Smooth muscle cell (in vitro differentiated cells): ENCODE results near the gene MYO1D. TPM values are rescaled to one million over a fixed set of nuclear protein-coding genes. Genes with fewer than 3 reads are reported as not detected.

ENCODE experiments used
- DNase-seq: peaks from one replicate; lab custom pipeline; 2025; ENCODE audit not compliant: unreplicated experiment; lab: John Stamatoyannopoulos, UW
- H2AFZ ChIP-seq: fragments of 200-600 bp; sonication (generic); 2 replicates; pipeline ENCODE4 v1.6.0; 2016; ENCODE audit warnings: antibody characterized with exemption, low read depth, mild to moderate bottlenecking
- H3F3A ChIP-seq: fragments of 200-600 bp; sonication (generic); 2 replicates; pipeline ENCODE4 v1.6.0; 2017; ENCODE audit warnings: antibody characterized with exemption, low read depth
- H3K27ac ChIP-seq: fragments of 200-600 bp; sonication (generic); 2 replicates; pipeline ENCODE4 v1.5.1; 2016; ENCODE audit warnings: low read depth, mild to moderate bottlenecking
- H3K27me3 ChIP-seq: fragments of 200-600 bp; sonication (generic); 2 replicates; pipeline ENCODE4 v1.6.1; 2016; ENCODE audit warnings: low read depth, mild to moderate bottlenecking
- H3K36me3 ChIP-seq: fragments of 200-600 bp; sonication (generic); 2 replicates; pipeline ENCODE4 v1.5.1; 2016; ENCODE audit warnings: low read depth
- H3K4me1 ChIP-seq: fragments of 200-600 bp; sonication (generic); 2 replicates; pipeline ENCODE4 v1.5.1; 2016; ENCODE audit warnings: low read depth
- H3K4me2 ChIP-seq: fragments of 200-600 bp; sonication (generic); 2 replicates; pipeline ENCODE4 v1.6.0; 2016; ENCODE audit warnings: mild to moderate bottlenecking
- H3K4me3 ChIP-seq: fragments of 200-600 bp; sonication (generic); 2 replicates; pipeline ENCODE4 v1.5.1; 2016; ENCODE audit warnings: mild to moderate bottlenecking
- H3K79me2 ChIP-seq: fragments of 200-600 bp; sonication (generic); 2 replicates; pipeline ENCODE4 v1.6.0; 2016; ENCODE audit warnings: low read depth, mild to moderate bottlenecking
- H3K9ac ChIP-seq: fragments of 200-600 bp; sonication (generic); 2 replicates; pipeline ENCODE4 v1.6.0; 2016; ENCODE audit warnings: low read depth
- H3K9me3 ChIP-seq: fragments of 200-600 bp; sonication (generic); replicated peaks from 2 replicates; pipeline ENCODE4 v1.5.1; 2016; ENCODE audit warnings: low read depth
- H4K20me1 ChIP-seq: fragments of 200-600 bp; sonication (generic); 2 replicates; pipeline ENCODE4 v1.6.0; 2016; ENCODE audit warnings: low read depth
- WGBS: methylation state at CpG from one replicate; pipeline ENCODE4 v1.1.7; 2016; ENCODE audit warnings: low lambda C conversion rate; 5-methylcytosine and 5-hydroxymethylcytosine counted together
- polyA plus RNA-seq: library from polyadenylated mRNA; unstranded; fragments of >200 nt; fragmentation: Nextera tagmentation; extraction: Ambion mirVana; gene quantifications from 2 replicates; pipeline ENCODE4 v1.2.1, GENCODE V29; 2016
- total RNA-seq: library from RNA; depleted of rRNA; stranded (reverse); fragments of >200 nt; gene quantifications from 2 replicates; pipeline ENCODE4 v1.2.3, GENCODE V29; 2014
- TF ChIP-seq, protein P1 (sequence below): fragments of 200-600 bp; sonication (generic); IDR thresholded peaks from 2 replicates; pipeline ENCODE4 v1.5.1; 2017; ENCODE audit warnings: borderline replicate concordance, mild to moderate bottlenecking, antibody characterized with exemption; ENCODE audit not compliant: insufficient read depth, poor library complexity, severe bottlenecking

The MYO1D gene
- total and polyA plus RNA-seq, 2 experiments from 2014 or later: 13.9 to 35.7 TPM

DNA sequence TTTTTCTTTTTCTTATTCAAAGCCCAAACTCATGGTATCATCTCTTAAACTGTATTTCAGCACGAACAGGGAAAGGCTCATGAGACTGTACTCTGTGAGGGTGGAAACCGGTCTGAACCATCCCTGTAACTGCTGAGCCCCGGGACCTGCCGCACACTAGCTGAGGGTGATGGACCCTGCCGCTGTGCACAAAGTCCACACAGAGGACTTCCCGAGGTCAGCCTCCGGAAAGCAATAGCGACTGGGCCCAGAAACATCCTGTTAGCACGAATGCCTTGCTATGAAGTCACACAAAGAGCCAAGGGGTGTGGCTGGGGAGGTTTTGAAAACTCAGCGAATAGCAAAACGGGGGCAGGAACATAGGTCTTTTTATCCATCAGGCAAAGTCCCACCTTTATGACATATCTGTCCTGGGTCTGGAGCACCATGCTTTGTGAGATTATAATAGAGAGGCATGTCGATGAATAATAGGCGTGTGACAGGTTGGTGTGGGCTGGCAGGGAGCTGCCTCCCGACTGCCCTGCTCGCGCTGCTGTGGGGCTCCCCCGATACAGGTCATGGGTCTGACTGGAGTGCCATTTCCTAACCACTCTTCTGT is 356.7 kb downstream of the MYO1D start:
- WGBS: 57% methylated on average over 17 of the region's 17 CpGs
- TF ChIP-seq, protein P1, sequence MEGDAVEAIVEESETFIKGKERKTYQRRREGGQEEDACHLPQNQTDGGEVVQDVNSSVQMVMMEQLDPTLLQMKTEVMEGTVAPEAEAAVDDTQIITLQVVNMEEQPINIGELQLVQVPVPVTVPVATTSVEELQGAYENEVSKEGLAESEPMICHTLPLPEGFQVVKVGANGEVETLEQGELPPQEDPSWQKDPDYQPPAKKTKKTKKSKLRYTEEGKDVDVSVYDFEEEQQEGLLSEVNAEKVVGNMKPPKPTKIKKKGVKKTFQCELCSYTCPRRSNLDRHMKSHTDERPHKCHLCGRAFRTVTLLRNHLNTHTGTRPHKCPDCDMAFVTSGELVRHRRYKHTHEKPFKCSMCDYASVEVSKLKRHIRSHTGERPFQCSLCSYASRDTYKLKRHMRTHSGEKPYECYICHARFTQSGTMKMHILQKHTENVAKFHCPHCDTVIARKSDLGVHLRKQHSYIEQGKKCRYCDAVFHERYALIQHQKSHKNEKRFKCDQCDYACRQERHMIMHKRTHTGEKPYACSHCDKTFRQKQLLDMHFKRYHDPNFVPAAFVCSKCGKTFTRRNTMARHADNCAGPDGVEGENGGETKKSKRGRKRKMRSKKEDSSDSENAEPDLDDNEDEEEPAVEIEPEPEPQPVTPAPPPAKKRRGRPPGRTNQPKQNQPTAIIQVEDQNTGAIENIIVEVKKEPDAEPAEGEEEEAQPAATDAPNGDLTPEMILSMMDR: no peak

DNA sequence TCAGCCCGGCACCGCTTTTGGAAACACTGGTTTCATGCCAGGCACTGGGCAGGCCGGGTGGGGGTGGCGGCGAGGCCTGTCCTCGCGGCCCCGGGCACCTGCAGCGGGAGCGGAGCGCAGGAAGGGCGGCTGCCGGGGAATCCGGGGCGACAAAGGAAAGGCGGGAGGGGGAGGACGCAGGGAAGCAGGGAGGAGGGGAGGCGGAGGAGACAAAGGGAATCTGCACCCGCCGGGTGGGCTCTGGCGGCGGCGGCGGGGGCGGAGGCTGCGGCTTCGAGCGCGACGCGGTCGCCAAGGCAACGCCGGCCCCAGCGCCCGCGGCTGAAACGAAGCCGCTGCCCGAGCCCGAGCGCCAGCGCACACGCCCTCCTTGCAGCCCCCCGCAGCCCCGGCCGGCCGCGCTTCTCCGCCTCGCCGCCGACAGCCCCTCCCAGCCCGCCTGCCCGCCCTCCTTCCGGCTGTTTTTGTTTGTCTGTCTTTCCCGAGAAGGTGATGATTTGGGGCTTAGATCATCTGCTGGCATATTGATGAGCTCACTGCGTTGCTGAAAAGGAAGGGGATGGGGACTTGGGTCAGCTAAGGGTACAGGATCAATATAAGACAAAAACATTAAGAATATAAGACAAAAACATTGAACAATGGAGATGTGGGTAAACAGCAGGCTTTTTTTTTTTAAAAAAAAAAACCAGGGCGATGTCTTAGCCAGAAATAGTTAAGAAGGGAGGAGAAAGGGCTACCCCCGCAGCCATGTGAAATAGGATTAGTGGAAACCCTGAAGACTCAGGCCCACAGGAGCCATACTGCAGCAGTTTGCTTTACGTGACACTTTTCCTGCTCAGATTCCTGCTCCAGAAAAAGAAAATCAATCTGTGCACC is 357.5 kb downstream of the MYO1D start:
- Histone ChIP-seq H3K9ac (peak overlapping the region; percentile 52), H3K4me2 (peak overlapping the region; percentile 95), H3K79me2 (no peaks in the 10 kb centered on the region), H3K27ac (peak overlapping the region; percentile 62), H3F3A (peaks cover 4% of the 10 kb centered on the region), H3K36me3 (no peaks in the 10 kb centered on the region), H3K9me3 (no peaks in the 10 kb centered on the region), H2AFZ (peak overlapping the region; percentile 75), H3K4me3 (peak overlapping the region; percentile 58), H3K4me1 (peaks cover 24% of the 10 kb centered on the region), H3K27me3 (no peaks in the 10 kb centered on the region), H4K20me1 (no peaks in the 10 kb centered on the region)
- TF ChIP-seq, protein P1: no peak
- no peak for DNase-seq
- WGBS: 2% methylated on average over 34 of the region's 61 CpGs

More for the DNA sequence above, 356.7 kb downstream of the MYO1D start:
- DNase-seq: no peak
- Histone ChIP-seq H2AFZ (peak overlapping the region; percentile 75), H3K9ac (peak overlapping the region; percentile 52), H3K79me2 (no peaks in the 10 kb centered on the region), H3K36me3 (no peaks in the 10 kb centered on the region), H3K9me3 (no peaks in the 10 kb centered on the region), H3K4me1 (peaks cover 24% of the 10 kb centered on the region), H3K27ac (peak overlapping the region; percentile 62), H3K4me3 (peak overlapping the region; percentile 58), H3F3A (peaks cover 4% of the 10 kb centered on the region), H4K20me1 (no peaks in the 10 kb centered on the region), H3K4me2 (peak overlapping the region; percentile 95), H3K27me3 (no peaks in the 10 kb centered on the region)

GRCh38 chr17:32518646-32519227 is 358.2 kb downstream of the MYO1D start:
- peak overlapping the region; percentile 16 for H2AFZ ChIP-seq
- TF ChIP-seq, protein P1: no peak
- H3K9ac ChIP-seq: peak overlapping the region; percentile 50
- DNase-seq: no peak
- peak overlapping the region; percentile 58 for H3K4me3 ChIP-seq
- H3K36me3 ChIP-seq: no peaks in the 10 kb centered on the region
- H3K27ac ChIP-seq: peak overlapping the region; percentile 43
- H3F3A ChIP-seq: peaks cover 4% of the 10 kb centered on the region
- H3K27me3 ChIP-seq: no peaks in the 10 kb centered on the region
- H4K20me1 ChIP-seq: no peaks in the 10 kb centered on the region
- H3K9me3 ChIP-seq: no peaks in the 10 kb centered on the region
- WGBS: 25% methylated on average over 31 of the region's 31 CpGs
- no peaks in the 10 kb centered on the region for H3K79me2 ChIP-seq
- peaks cover 24% of the 10 kb centered on the region for H3K4me1 ChIP-seq
- H3K4me2 ChIP-seq: peak overlapping the region; percentile 95
